ENCODE data around the gene LRRC28. TPM values are rescaled to one million over a fixed set of nuclear protein-coding genes. Genes with fewer than 3 reads are reported as not detected.

Gene LRRC28
- total and polyA plus RNA-seq, 9 of the 15 experiments (the other 6 are each of a cell fraction or from before 2014, with no cell fraction given) = 5.5 to 17.4 (median 7.9) TPM

DNA sequence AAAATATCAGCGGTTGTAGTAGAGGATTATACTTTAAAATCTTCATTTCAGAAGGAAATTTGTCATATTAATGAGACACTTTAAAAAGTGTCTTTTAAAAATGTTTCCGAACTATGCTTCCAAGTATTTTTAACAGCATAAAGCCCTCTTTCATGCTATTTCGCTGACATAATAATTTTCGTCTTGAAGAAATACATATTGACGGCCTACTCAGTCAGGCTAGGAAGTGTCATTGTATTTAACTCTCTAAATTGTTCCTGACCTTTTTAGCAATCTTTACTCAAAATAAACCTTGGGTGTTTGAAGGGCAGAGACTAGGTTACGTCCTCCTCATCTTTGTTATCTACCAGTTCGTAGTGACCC, 806 bp upstream of the LRRC28 start (continued):
- no peak for TF ChIP-seq CHD4 (IDR thresholded peaks at IDR 0.05; ENCODE audit: insufficient read depth, insufficient replicate concordance, low read depth, low read length, poor library complexity, severe bottlenecking)

DNA sequence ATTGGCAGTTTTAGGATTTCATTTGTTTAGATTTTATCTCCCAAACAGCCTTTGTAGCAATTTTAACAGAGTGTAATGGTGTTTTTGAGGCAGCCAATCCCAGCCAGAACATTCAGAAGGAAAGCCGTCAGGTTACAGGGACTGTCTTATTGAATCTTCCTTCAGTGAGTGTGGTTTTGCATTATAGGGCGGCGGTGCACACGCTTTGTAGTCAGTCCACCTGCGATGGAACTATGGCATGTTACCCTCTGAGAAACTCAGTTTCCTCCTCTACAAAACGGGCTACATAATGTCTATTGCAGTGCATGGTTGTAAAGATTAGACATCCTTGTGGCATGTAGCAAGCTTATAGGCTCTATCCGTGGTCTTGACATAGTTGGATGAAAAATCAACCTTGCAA, 1.0 kb downstream of the LRRC28 start:
- H4K20me1 ChIP-seq (replicated peaks; ENCODE audit: control insufficient read depth, insufficient read depth, low read length) = no peaks in the 10 kb centered on the region
- DNase-seq (ENCODE audit: extremely low read depth in 1 of 4, low spot score in 3 of 4) = no peak
- H3K79me2 ChIP-seq (ENCODE audit: control insufficient read depth, insufficient read depth, low read length) = no peaks in the 10 kb centered on the region
- H3K27ac ChIP-seq (ENCODE audit: extremely low read depth, low read depth, low read length) = no peak overlapping the region
- CTCF ChIA-PET (ENCODE audit: low intra/inter-chr PET ratio) = no interaction called here
- H3K4me3 ChIP-seq = peak overlapping the region; percentile 71; the same call in 1 of the 2 replicates
- BruUV-seq (replicated peaks) = TSS peak; percentile 71
- peak overlapping the region; percentile 81; the same call in 1 of the 2 replicates for H3K4me2 ChIP-seq (ENCODE audit: insufficient read depth, low read length)
- POLR2A ChIA-PET = interaction anchor here (1.3 kb wide), 1 partner anchor 8 kb away, joined by 5 read pairs; no protein-coding TSS in a partner anchor
- no peaks in the 10 kb centered on the region for H3K36me3 ChIP-seq (ENCODE audit: control insufficient read depth, insufficient read depth, low read length)
- WGBS (ENCODE audit: insufficient coverage, low coverage, missing lambda C conversion rate) = 57% methylated on average over 7 of the region's 7 CpGs
- no peak for ATAC-seq
- H3K9me1 ChIP-seq (ENCODE audit: control insufficient read depth, insufficient read depth, low read length) = no peaks in the 10 kb centered on the region
- H3K9ac ChIP-seq (ENCODE audit: insufficient read depth in 1 of 2, low read depth in 2 of 2, low read length in 2 of 2) = no peak overlapping the region
- H3K9me3 ChIP-seq (replicated peaks; ENCODE audit: control insufficient read depth, insufficient read depth, low read depth, low read length) = no peaks in the 10 kb centered on the region
- TF ChIP-seq NELFE (IDR thresholded peaks at IDR 0.05; ENCODE audit: insufficient read depth, insufficient read length) (no peak), CBX3 (IDR thresholded peaks at IDR 0.05; ENCODE audit: borderline replicate concordance in 1 of 2, low read length in 2 of 2) (no peak), ZKSCAN1 (IDR thresholded peaks at IDR 0.05; ENCODE audit: low read depth, low read length) (no peak), KAT2B (IDR thresholded peaks at IDR 0.05; ENCODE audit: low read depth, low read length) (no peak)
- TF ChIP-seq, protein P1, sequence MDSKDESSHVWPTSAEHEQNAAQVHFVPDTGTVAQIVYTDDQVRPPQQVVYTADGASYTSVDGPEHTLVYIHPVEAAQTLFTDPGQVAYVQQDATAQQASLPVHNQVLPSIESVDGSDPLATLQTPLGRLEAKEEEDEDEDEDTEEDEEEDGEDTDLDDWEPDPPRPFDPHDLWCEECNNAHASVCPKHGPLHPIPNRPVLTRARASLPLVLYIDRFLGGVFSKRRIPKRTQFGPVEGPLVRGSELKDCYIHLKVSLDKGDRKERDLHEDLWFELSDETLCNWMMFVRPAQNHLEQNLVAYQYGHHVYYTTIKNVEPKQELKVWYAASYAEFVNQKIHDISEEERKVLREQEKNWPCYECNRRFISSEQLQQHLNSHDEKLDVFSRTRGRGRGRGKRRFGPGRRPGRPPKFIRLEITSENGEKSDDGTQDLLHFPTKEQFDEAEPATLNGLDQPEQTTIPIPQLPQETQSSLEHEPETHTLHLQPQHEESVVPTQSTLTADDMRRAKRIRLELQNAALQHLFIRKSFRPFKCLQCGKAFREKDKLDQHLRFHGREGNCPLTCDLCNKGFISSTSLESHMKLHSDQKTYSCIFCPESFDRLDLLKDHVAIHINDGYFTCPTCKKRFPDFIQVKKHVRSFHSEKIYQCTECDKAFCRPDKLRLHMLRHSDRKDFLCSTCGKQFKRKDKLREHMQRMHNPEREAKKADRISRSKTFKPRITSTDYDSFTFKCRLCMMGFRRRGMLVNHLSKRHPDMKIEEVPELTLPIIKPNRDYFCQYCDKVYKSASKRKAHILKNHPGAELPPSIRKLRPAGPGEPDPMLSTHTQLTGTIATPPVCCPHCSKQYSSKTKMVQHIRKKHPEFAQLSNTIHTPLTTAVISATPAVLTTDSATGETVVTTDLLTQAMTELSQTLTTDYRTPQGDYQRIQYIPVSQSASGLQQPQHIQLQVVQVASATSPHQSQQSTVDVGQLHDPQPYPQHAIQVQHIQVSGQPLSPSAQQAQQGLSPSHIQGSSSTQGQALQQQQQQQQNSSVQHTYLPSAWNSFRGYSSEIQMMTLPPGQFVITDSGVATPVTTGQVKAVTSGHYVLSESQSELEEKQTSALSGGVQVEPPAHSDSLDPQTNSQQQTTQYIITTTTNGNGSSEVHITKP (IDR thresholded peaks at IDR 0.05; ENCODE audit: partially characterized antibody) = no peak
- H2AFZ ChIP-seq (ENCODE audit: low read depth, low read length) = peak overlapping the region; percentile 85; the same call in 1 of the 2 replicates
- H3K27me3 ChIP-seq (ENCODE audit: control insufficient read depth in 2 of 2, insufficient read depth in 2 of 2, low read length in 2 of 2) = no peaks in the 10 kb centered on the region
- in situ Hi-C loops (cut with MboI) = no loop called here
- peaks cover 0 to 4% of the 10 kb centered on the region in 2 experiments; a peak in 1 of 5 replicates for H3K4me1 ChIP-seq (replicated peaks in 1 of 2; ENCODE audit: control insufficient read depth in 2 of 2, insufficient read depth in 2 of 2, low read length in 2 of 2)
- intact Hi-C loops (cut with micrococcal nuclease) = no loop called here
- no peak for FAIRE-seq

Measured in K562 (cell line).